ENCODE data around the gene OR2A12.
"Not testable (repeated sequence)": the region's sequence is repeated elsewhere in the genome, so short reads cannot be mapped to it uniquely, and the experiment has no call there.

OR2A12 gene, protein sequence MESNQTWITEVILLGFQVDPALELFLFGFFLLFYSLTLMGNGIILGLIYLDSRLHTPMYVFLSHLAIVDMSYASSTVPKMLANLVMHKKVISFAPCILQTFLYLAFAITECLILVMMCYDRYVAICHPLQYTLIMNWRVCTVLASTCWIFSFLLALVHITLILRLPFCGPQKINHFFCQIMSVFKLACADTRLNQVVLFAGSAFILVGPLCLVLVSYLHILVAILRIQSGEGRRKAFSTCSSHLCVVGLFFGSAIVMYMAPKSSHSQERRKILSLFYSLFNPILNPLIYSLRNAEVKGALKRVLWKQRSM

DNA sequence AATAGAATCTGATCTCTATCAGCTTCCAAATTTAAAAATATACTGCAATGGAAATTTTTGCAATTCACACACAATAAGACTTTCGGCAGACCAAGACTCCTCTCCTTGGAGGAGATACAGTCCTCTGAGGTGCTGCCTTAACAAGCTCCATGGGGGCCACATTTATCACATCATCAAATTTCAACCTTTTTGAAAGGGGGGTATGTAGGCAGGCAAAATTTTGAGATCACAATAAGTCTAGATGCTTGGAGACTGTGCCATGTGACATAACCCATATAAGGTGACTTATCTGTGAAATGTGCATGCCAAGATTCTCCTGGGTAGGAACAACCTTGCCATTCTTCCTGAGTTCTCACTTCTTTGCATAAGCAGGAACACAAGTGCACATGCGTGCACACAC, at the start of gene OR2A12:
Gene OR2A12, plus strand, starts transcription at position 301 of the 400 bp plus-strand sequence. CDS start 8,830 bp downstream, outside the sequence.
- no peak for DNase-seq

DNA sequence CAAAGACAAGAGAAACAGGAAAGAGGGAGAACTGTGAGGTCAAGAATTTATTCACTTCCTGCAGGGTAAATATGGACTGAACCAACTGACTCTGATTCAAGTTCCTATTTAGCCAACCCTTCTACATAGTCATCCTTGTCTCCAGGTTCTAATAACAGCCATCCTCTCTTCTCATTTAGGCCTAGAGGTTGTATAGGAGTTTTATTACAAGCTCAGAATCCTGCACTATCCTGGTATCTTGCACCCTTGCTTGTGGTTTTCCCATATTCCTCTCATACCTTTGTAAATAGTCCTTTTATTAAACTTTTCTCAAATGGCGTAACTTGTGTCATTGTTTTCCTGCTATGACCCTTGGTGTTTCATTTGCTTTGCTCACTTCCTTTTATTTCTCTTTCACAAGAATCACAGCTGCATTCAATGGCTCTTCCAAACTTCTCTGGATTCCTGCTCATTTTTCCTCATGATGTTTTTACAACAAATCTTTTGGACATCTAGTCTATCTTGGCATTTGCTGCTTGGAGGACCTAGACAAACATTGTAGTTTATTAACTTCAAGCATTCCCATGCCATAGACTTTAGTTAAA, 49.7 kb upstream of the OR2A12 start:
- DNase-seq = no peak

GRCh38 chr7:144037414-144038035, 48.6 kb upstream of the OR2A12 start:
- no peak for DNase-seq

GRCh38 chr7:144038887-144039286, 47.2 kb upstream of the OR2A12 start:
- DNase-seq = no peak

DNA sequence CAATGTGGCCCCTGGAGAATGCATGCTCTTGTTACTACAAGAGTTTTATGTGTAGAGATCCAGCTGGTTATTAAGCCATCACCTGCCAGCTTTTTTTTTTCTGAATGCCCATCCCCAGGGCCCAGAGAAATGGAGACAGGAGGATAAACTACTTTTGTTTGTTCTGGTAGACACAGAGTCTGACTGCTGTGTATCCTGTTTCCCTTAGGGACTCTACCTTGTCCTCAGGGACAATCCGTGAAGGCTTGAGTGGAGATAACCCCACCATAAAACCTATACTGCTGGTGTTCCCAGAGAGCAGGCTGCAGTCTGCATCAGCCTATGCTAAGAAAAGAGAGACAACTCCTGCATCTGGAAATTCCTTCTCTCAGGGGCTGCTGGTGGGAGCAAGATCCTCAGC, 37.4 kb upstream of the OR2A12 start, which contains the start of gene OR2A5:
Gene OR2A5, plus strand, starts transcription at position 301 of the 400 bp plus-strand sequence. CDS start 1,454 bp downstream, outside the sequence.
- DNase-seq = no peak

DNA sequence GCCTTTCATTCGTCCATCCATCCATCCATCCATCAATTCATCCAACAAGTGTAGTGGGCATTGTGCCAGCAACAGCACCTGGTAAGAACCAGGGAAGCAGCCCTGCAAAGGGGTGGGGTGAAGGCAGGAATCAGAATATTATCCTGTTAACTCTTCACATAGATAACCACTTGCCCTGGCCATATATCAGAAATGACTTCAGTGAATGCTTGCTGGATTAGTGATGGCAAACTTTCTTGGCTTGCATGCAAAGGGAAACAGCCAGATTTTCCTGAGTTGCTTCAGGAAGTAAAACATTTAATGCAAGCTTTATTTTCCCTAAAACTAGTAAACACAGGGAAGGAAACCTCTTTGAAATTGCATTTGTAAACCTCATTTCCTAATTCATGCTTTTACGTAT, 36.6 kb upstream of the OR2A12 start:
- no peak for DNase-seq

DNA sequence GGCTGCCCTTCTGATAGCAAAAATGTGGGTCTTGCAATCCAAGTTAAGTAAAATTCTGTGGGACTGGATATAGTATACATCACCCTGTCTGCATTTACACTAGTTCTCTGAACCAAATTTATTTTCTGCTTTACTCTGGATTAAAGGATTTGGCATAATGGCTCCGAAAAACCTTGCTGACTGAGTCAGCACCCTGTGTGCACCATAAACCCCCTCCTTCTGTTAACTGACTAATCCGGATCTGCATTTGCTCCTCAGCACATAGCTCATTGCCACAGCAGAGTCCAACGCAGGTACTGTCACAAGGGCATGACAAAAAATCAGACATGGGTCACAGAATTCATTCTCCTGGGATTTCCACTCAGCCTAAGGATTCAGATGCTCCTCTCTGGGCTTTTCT, 36.0 kb upstream of the OR2A12 start:
- DNase-seq = no peak

GRCh38 chr7:144050884-144051283, 35.2 kb upstream of the OR2A12 start:
- not testable (repeated sequence) for DNase-seq

DNA sequence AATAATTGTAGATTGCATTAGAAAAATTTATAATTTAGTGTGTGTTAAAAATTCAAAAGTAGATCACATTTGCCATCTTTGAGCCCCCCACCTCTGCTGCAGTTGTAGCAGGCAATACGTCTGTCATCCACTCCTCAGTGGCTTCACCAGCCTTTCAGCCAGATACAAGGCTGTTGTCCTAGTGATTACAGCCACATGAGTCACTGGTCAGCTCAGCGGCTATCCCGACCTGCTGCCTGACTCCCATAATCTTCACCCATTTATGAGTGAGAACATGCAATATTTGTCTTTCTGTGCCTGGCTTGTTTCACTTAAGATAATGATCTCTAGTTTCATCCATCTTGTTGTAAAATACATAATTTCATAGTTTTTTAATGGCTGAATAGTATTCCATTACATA, 28.1 kb upstream of the OR2A12 start:
- DNase-seq = no peak

GRCh38 chr7:144063710-144064109, 22.4 kb upstream of the OR2A12 start:
- no peak for DNase-seq

GRCh38 chr7:144069511-144069910, 16.6 kb upstream of the OR2A12 start, which contains the start of gene OR2A25:
OR2A25 (plus strand) TSS chr7:144069811; CDS start chr7:144074220, 4,409 bp downstream.
- DNase-seq = no peak

GRCh38 chr7:144069953-144070352, 16.1 kb upstream of the OR2A12 start:
- DNase-seq = no peak

GRCh38 chr7:144074374-144074773, 11.7 kb upstream of the OR2A12 start:
- no peak for DNase-seq

- DNase-seq = no peak
Measured at GRCh38 chr7:144086730-144087129, 652 bp downstream of the OR2A12 start.

DNA sequence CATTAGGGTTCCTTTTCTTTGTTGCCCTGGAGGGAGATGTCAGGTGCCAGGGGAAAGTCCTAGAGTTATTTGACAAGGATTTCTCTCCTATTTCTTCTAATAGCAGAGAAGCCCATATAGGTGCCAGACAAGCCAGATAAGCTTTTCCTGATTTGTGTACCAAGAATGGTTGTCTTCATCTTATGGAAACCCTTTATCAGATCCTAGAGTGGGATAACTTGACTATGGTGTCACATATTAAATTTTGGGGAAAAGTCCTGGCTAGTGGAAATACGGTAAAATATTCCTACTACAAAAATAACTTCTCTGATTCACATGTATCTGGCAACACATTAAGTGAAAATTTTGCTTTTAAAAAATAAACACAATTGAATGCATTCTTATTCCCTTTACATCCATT, 1.2 kb downstream of the OR2A12 start:
- no peak for DNase-seq

DNA sequence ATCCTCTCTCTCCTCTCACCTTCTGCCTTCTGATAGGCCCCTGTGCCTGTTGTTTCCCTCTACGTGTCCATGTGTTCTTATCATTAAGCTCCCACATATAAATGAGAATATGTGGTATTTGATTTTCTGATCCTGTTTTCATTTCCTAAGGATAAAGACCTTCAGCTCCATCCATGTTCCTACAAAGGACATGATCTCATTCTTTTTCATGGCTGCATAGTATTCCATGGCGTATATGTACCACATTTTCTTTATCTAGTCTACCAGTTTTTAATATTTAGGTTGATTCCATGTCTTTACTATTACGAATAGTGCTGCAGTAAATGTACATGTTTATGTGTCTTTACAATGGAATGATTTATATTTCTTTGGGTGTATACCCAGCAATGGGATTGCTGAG, 4.6 kb downstream of the OR2A12 start:
- DNase-seq = no peak

DNA sequence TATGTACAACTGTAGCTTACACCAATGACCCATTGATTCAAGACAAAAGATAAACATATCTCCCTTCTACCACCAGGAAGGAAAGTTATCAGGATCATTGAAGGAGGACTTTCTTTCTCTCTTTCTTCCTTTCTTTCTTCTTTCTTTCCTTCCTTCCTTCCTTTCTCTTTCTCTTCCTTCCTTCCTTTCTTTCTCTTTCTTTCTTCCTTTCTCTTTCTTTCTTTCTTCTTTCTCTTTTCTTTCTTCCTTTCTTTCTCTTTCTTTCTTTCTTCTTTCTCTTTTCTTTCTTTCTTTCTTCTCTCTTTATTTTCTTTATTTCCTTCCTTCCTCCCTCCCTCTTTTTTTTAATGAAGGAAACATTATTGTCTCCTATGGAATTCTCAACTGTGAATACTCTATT, 12.7 kb downstream of the OR2A12 start:
- no peak for DNase-seq

DNA sequence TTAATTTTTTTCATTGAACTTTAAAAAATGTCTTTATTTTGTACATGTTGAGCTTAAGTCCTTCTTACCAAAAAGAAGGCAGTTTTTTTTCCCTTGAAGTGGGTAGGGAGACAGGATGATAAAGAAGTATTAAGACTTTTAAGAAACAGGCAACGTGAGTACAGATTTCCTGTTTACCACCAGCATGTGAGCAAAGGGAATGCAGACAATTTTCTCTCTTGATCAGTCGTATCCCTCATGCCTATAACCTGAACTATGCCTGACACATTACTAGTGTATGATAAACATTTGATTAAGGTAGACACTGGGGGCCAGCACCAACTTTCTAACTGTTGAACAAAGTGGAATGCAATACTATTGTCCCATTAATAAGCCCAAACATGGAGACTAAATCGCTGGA, 14.5 kb downstream of the OR2A12 start:
- DNase-seq = no peak

GRCh38 chr7:144102041-144102440, 16.0 kb downstream of the OR2A12 start:
- no peak for DNase-seq

GRCh38 chr7:144105211-144105610, 19.1 kb downstream of the OR2A12 start:
- DNase-seq = no peak

DNA sequence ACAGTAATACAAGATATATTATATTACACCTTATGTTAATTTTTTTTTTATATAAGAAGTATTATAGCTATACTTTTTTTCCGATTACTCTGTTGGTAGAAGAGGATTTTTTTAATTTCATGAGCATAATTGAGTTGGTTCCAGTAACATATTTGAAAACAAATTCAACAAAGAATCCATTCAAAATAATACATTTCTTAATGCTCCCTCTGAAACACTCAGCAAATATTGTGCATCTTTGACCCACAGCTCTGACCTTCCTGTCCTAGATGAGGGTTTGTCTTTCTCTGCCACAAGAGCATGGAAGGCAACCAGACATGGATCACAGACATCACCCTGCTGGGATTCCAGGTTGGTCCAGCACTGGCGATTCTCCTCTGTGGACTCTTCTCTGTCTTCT, 23.2 kb downstream of the OR2A12 start, which contains the start of gene OR2A2:
Gene OR2A2, plus strand, starts transcription at position 301 of the 400 bp plus-strand sequence. Its CDS starts 0 bp downstream, at position 301.
- DNase-seq = no peak

- no peak for DNase-seq
Measured at GRCh38 chr7:144110272-144110671, 24.2 kb downstream of the OR2A12 start.

DNA sequence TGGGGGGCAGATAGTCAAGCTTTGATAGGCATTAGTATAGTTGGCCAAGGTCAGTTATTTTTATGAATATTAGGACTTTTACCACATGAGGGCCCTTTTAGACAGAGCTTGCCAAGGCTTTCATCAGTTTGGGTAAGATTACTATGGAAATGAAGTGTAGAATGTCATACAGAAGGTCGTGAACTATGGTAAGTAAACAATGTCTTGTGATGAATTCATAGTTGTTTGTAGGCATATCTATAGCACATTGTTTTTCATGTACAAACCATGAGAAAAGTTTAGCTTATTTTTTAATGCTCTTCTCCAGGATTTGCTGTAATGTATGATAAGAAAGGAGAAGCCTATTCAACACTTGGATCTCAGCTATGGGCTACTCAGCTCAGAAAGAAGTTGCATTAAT, 27.6 kb downstream of the OR2A12 start:
- DNase-seq = no peak

DNA sequence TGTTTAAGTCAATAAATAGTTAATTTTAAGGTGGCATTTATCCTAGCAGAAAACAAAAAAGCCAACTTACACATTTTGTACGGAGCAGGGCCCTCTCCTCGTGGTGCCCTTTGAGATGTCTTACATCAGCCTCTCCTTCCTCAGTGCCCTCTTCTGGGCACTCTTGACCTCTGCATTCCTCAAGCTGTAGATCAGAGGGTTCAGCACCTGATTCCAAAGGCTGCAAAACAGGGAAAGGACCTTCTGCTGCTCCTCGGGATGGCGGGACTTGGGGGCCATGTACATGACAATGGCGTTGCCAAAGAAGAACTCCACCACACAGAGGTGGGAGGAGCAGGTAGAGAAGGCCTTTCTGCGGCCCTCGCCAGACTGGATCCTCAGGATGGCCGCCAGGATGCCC, 32.3 kb downstream of the OR2A12 start:
- DNase-seq = no peak
